HCT116 (cell line): ENCODE data around the gene PPM1H. TPM values are rescaled to one million over a fixed set of nuclear protein-coding genes. Genes with fewer than 3 reads are reported as not detected.
A peak's percentile ranks its signal among the peaks of the same experiment; 100 is the strongest.

Experiments
- ATAC-seq: fragments of 200-7000 bp; cut with Tn5 transposase; 2 replicates; pipeline ENCODE4 v1.9.1; 2020; ENCODE audit warnings: mild to moderate bottlenecking, moderate library complexity
- BruUV-seq: library from RNA; stranded (reverse); fragments of 400-500 nt; replicated peaks from 2 replicates; lab custom pipeline; 2021; lab: Mats Ljungman, UMichigan
- CTCF ChIA-PET: fragments of 300-600 bp; sonication (Branson Sonifier 250); formaldehyde crosslinking; loops from one replicate; lab custom pipeline; 2021; ENCODE audit warnings: antibody characterized with exemption; lab: Charles Lee
- POLR2A ChIA-PET: fragments of 300-600, 350-600 bp; sonication (Branson Sonifier 250); formaldehyde crosslinking; loops from one replicate; lab custom pipeline; 2021; ENCODE audit warnings: antibody characterized with exemption; lab: Charles Lee
- RAD21 ChIA-PET, 2 experiments: fragments of 300-600 bp; sonication (Branson Sonifier 250); formaldehyde crosslinking; loops; one replicate each; lab custom pipeline; 2023; ENCODE audit warnings: low total read pairs in 2 of 2; ENCODE audit not compliant: uncharacterized antibody in 2 of 2, unreplicated experiment in 2 of 2, low non-redundant PET in 1 of 2; lab: Charles Lee
- DNase-seq: peaks from one replicate; pipeline ENCODE4 v3.0.0-alpha.2; 2010; ENCODE audit warnings: low read depth, low spot score
- H2AFZ ChIP-seq: fragments of 200-600 bp; shearing (Covaris generic), sonication (generic); 2 replicates; pipeline ENCODE4 v1.6.1; 2017; ENCODE audit warnings: low read depth, mixed run types, mixed read lengths, antibody characterized with exemption, low read length; ENCODE audit not compliant: poor library complexity, severe bottlenecking
- H3K27ac ChIP-seq: 2 replicates; pipeline ENCODE4 v1.5.1; 2012; ENCODE audit warnings: low read depth, low read length
- H3K27me3 ChIP-seq: fragments of 200-600 bp; sonication (generic); 2 replicates; pipeline ENCODE4 v1.6.1; 2016; ENCODE audit warnings: mixed run types, low read length, mixed read lengths; ENCODE audit not compliant: insufficient read depth
- H3K36me3 ChIP-seq, 2 experiments: fragments of 200-500 bp in 1 of 2; fragments of 200-600 bp in 1 of 2; sonication (Bioruptor generic) in 1 of 2; sonication (generic) in 1 of 2; 2 replicates each; pipeline versions ENCODE4 v1.5.1 to v1.6.1; 2014 to 2016; ENCODE audit warnings: low read length in 2 of 2, inconsistent platforms in 1 of 2, mixed read lengths in 1 of 2, mixed run types in 1 of 2; ENCODE audit not compliant: insufficient read depth in 2 of 2, control insufficient read depth in 1 of 2
- H3K4me1 ChIP-seq, 2 experiments: fragments of 200-600 bp in 1 of 2; sonication (generic) in 1 of 2; 2 replicates each; pipeline versions ENCODE4 v1.5.1 to v1.6.1; 2012 to 2017; ENCODE audit warnings: low read length in 2 of 2, inconsistent platforms in 1 of 2, mild to moderate bottlenecking in 1 of 2, mixed read lengths in 1 of 2, mixed run types in 1 of 2, moderate library complexity in 1 of 2; ENCODE audit not compliant: insufficient read depth in 2 of 2, control insufficient read depth in 1 of 2
- H3K4me2 ChIP-seq: fragments of 200-600 bp; sonication (generic); 2 replicates; pipeline ENCODE4 v1.6.1; 2017; ENCODE audit warnings: mixed run types, low read length, mixed read lengths
- H3K4me3 ChIP-seq, 2 experiments: fragments of 200-600 bp in 1 of 2; sonication (generic) in 1 of 2; replicated peaks in 1 of 2; 2 replicates each; pipeline ENCODE4 v1.5.1; 2011 to 2016; ENCODE audit warnings: low read length in 2 of 2, control low read depth in 1 of 2, low read depth in 1 of 2, mild to moderate bottlenecking in 1 of 2, mixed read lengths in 1 of 2, mixed run types in 1 of 2
- H3K79me2 ChIP-seq: fragments of 200-600 bp; sonication (generic); 2 replicates; pipeline ENCODE4 v1.6.1; 2017; ENCODE audit warnings: mild to moderate bottlenecking, mixed run types, low read length, moderate library complexity, mixed read lengths; ENCODE audit not compliant: insufficient read depth
- H3K9ac ChIP-seq: fragments of 200-600 bp; sonication (generic); 2 replicates; pipeline ENCODE4 v1.6.1; 2016; ENCODE audit warnings: low read length, mixed read lengths
- H3K9me2 ChIP-seq: fragments of 200-600 bp; sonication (generic), shearing (Covaris generic); 2 replicates; pipeline ENCODE4 v1.6.1; 2017; ENCODE audit warnings: mixed run types, mild to moderate bottlenecking, moderate library complexity; ENCODE audit not compliant: insufficient read depth
- H3K9me3 ChIP-seq, 2 experiments: fragments of 200-500 bp in 1 of 2; fragments of 200-600 bp in 1 of 2; sonication (Bioruptor generic) in 1 of 2; sonication (generic) in 1 of 2; 2 replicates each; pipeline ENCODE4 v1.6.1; 2014 to 2017; ENCODE audit warnings: low read length in 2 of 2, mixed read lengths in 2 of 2, inconsistent platforms in 1 of 2, low read depth in 1 of 2, mild to moderate bottlenecking in 1 of 2, mixed run types in 1 of 2, moderate library complexity in 1 of 2; ENCODE audit not compliant: control insufficient read depth in 1 of 2, insufficient read depth in 1 of 2
- H4K20me1 ChIP-seq: fragments of 200-600 bp; sonication (generic), shearing (Covaris generic); 2 replicates; pipeline ENCODE4 v1.6.1; 2017; ENCODE audit warnings: mixed run types, mild to moderate bottlenecking, moderate library complexity; ENCODE audit not compliant: insufficient read depth
- EZH2 ChIP-seq: fragments of 200-600 bp; sonication (generic); IDR thresholded peaks from 2 replicates; pipeline ENCODE4 v1.6.1; 2017; ENCODE audit warnings: antibody characterized with exemption, mixed run types
- EZH2phosphoT487 ChIP-seq: fragments of 200-600 bp; IDR thresholded peaks from 2 replicates; pipeline ENCODE4 v1.6.1; 2018; ENCODE audit warnings: antibody characterized with exemption, borderline replicate concordance
- FOSL1 ChIP-seq: IDR thresholded peaks from 2 replicates; pipeline ENCODE4 v1.6.1; 2012; ENCODE audit warnings: low read depth
- JUND ChIP-seq: IDR thresholded peaks from 2 replicates; pipeline ENCODE4 v1.6.1; 2012
- POLR2AphosphoS5 ChIP-seq: IDR thresholded peaks from 2 replicates; pipeline ENCODE4 v1.6.1; 2011; ENCODE audit warnings: mild to moderate bottlenecking, low read depth, low read length, moderate library complexity
- RAD21 ChIP-seq: IDR thresholded peaks from 2 replicates; pipeline ENCODE4 v1.6.1; 2012; ENCODE audit warnings: low read depth, mild to moderate bottlenecking
- SIN3A ChIP-seq: IDR thresholded peaks from 2 replicates; pipeline ENCODE4 v1.6.1; 2012; ENCODE audit warnings: low read depth
- SP1 ChIP-seq: IDR thresholded peaks from 2 replicates; pipeline ENCODE4 v1.6.1; 2012; ENCODE audit warnings: low read depth
- SRF ChIP-seq: IDR thresholded peaks from 2 replicates; pipeline ENCODE4 v1.6.1; 2012; ENCODE audit warnings: low read depth
- YY1 ChIP-seq: IDR thresholded peaks from 2 replicates; pipeline ENCODE4 v1.6.1; 2011; ENCODE audit warnings: low read length, low read depth, moderate library complexity, mild to moderate bottlenecking; ENCODE audit not compliant: insufficient replicate concordance; ENCODE audit errors: extremely low read depth
- ZFX ChIP-seq: fragments of 450-650 bp; IDR thresholded peaks from 2 replicates; pipeline ENCODE4 v1.6.1; 2017
- ZNF274 ChIP-seq: fragments of 200-500 bp; sonication (Bioruptor generic); IDR thresholded peaks from 2 replicates; pipeline ENCODE4 v1.6.1; 2014; ENCODE audit warnings: mild to moderate bottlenecking, low read depth, low read length, inconsistent platforms
- intact Hi-C: fragments of 100-400 bp; cut with micrococcal nuclease; formaldehyde crosslinking; loops from 2 replicates; pipeline ENCODE4 v1.10.0; 2022
- total RNA-seq: library from RNA; stranded (reverse); gene quantifications from one replicate; pipeline ENCODE4 v1.2.1, GENCODE V29; 2021; ENCODE audit not compliant: unreplicated experiment
- TF ChIP-seq, protein P1 (sequence below): IDR thresholded peaks from 2 replicates; pipeline ENCODE4 v1.6.1; 2012; ENCODE audit warnings: low read depth
- TF ChIP-seq, protein P2 (sequence below), 3 experiments: fragments of 200-600 bp in 1 of 3; sonication (generic) in 1 of 3; IDR thresholded peaks in 2 of 3; conservative IDR thresholded peaks in 1 of 3; 2 replicates each; pipeline ENCODE4 v1.5.1; 2012 to 2017; ENCODE audit warnings: low read depth in 2 of 3, low read length in 2 of 3, antibody characterized with exemption in 1 of 3, borderline replicate concordance in 1 of 3, control low read depth in 1 of 3, mild to moderate bottlenecking in 1 of 3, mixed read lengths in 1 of 3, mixed run types in 1 of 3, moderate library complexity in 1 of 3; ENCODE audit not compliant: insufficient read depth in 1 of 3

PPM1H gene
- total RNA-seq, 1 experiment from 2014 or later: 8.0 TPM

GRCh38 chr12:62848418-62848817, 86.5 kb downstream of the PPM1H start:
- peak overlapping the region; percentile 38 for H3K4me2 ChIP-seq
- BruUV-seq: no TSS peak
- TF ChIP-seq SIN3A (no peak), JUND (peak; percentile 28; the same call in 1 of the 2 replicates), SRF (no peak), FOSL1 (peak; percentile 23; the same call in 1 of the 2 replicates), ZFX (no peak)
- intact Hi-C loops: no loop called here
- H3K27ac ChIP-seq: peak overlapping the region; percentile 31; the same call in 1 of the 2 replicates
- H3K4me3 ChIP-seq: no peak overlapping the region
- H3K9me3 ChIP-seq: no peaks in the 10 kb centered on the region
- ChIA-PET CTCF (interaction anchor here (0.9 kb wide), 1 partner anchor 35 kb away, joined by 3 read pairs; no protein-coding TSS in a partner anchor), RAD21 (interaction anchor here in 1 of 2 experiments (0.6 kb wide), 1 partner anchor 15 kb away, joined by 6 read pairs; no protein-coding TSS in a partner anchor), POLR2A (no interaction called here)
- H2AFZ ChIP-seq: no peak overlapping the region
- H3K9me2 ChIP-seq: no peaks in the 10 kb centered on the region
- no peaks in the 10 kb centered on the region for H3K27me3 ChIP-seq
- H3K36me3 ChIP-seq: no peaks in the 10 kb centered on the region
- H3K4me1 ChIP-seq: peaks cover 9 to 13% of the 10 kb centered on the region in 2 experiments
- ATAC-seq (peak; percentile 72), DNase-seq (peak; percentile 24)
- H3K79me2 ChIP-seq: no peaks in the 10 kb centered on the region
- H3K9ac ChIP-seq: no peak overlapping the region
- H4K20me1 ChIP-seq: no peaks in the 10 kb centered on the region

- POLR2A ChIA-PET: no interaction called here
- Histone ChIP-seq H3K79me2 (no peaks in the 10 kb centered on the region), H3K27ac (no peak overlapping the region), H3K9me2 (no peaks in the 10 kb centered on the region), H3K4me2 (no peak overlapping the region), H3K4me1 (peaks cover 9 to 13% of the 10 kb centered on the region in 2 experiments), H3K36me3 (no peaks in the 10 kb centered on the region), H2AFZ (no peak overlapping the region), H3K4me3 (no peak overlapping the region), H4K20me1 (no peaks in the 10 kb centered on the region), H3K9ac (no peak overlapping the region), H3K9me3 (no peaks in the 10 kb centered on the region), H3K27me3 (no peaks in the 10 kb centered on the region)
- no peak for TF ChIP-seq ZNF274
- TF ChIP-seq, protein P1, sequence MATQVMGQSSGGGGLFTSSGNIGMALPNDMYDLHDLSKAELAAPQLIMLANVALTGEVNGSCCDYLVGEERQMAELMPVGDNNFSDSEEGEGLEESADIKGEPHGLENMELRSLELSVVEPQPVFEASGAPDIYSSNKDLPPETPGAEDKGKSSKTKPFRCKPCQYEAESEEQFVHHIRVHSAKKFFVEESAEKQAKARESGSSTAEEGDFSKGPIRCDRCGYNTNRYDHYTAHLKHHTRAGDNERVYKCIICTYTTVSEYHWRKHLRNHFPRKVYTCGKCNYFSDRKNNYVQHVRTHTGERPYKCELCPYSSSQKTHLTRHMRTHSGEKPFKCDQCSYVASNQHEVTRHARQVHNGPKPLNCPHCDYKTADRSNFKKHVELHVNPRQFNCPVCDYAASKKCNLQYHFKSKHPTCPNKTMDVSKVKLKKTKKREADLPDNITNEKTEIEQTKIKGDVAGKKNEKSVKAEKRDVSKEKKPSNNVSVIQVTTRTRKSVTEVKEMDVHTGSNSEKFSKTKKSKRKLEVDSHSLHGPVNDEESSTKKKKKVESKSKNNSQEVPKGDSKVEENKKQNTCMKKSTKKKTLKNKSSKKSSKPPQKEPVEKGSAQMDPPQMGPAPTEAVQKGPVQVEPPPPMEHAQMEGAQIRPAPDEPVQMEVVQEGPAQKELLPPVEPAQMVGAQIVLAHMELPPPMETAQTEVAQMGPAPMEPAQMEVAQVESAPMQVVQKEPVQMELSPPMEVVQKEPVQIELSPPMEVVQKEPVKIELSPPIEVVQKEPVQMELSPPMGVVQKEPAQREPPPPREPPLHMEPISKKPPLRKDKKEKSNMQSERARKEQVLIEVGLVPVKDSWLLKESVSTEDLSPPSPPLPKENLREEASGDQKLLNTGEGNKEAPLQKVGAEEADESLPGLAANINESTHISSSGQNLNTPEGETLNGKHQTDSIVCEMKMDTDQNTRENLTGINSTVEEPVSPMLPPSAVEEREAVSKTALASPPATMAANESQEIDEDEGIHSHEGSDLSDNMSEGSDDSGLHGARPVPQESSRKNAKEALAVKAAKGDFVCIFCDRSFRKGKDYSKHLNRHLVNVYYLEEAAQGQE: no peak
- no peak for TF ChIP-seq YY1
- TF ChIP-seq SIN3A: no peak
- TF ChIP-seq EZH2: no peak
- no peak for TF ChIP-seq SP1
- TF ChIP-seq POLR2AphosphoS5: no peak
- no peak for TF ChIP-seq SRF
- TF ChIP-seq RAD21: no peak
- TF ChIP-seq EZH2phosphoT487: no peak
- no peak for TF ChIP-seq FOSL1
- TF ChIP-seq, protein P2, sequence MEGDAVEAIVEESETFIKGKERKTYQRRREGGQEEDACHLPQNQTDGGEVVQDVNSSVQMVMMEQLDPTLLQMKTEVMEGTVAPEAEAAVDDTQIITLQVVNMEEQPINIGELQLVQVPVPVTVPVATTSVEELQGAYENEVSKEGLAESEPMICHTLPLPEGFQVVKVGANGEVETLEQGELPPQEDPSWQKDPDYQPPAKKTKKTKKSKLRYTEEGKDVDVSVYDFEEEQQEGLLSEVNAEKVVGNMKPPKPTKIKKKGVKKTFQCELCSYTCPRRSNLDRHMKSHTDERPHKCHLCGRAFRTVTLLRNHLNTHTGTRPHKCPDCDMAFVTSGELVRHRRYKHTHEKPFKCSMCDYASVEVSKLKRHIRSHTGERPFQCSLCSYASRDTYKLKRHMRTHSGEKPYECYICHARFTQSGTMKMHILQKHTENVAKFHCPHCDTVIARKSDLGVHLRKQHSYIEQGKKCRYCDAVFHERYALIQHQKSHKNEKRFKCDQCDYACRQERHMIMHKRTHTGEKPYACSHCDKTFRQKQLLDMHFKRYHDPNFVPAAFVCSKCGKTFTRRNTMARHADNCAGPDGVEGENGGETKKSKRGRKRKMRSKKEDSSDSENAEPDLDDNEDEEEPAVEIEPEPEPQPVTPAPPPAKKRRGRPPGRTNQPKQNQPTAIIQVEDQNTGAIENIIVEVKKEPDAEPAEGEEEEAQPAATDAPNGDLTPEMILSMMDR (IDR thresholded peaks at IDR 0.05 in 2 of 3, conservative IDR thresholded peaks at IDR 0.05 in 1 of 3; ENCODE audit: borderline replicate concordance in 1 of 3, insufficient read depth in 1 of 3, low read depth in 2 of 3, low read length in 2 of 3): no peak
- TF ChIP-seq ZFX: no peak
- no peak for DNase-seq
- CTCF ChIA-PET: interaction anchor here (0.9 kb wide), 1 partner anchor 35 kb away, joined by 3 read pairs; no protein-coding TSS in a partner anchor
- intact Hi-C loops: no loop called here
- RAD21 ChIA-PET: no interaction called here
- no TSS peak for BruUV-seq
- ATAC-seq: no peak
Measured at GRCh38 chr12:62847709-62848108, 87.2 kb downstream of the PPM1H start.
